ENCODE measurements around the gene RDH16. TPM values are rescaled to one million over a fixed set of nuclear protein-coding genes. Genes with fewer than 3 reads are reported as not detected.

RDH16 gene
- total RNA-seq, 1 experiment from 2014 or later = 0.59 TPM

- BruUV-seq (replicated peaks) = no TSS peak
These were observed 36.1 kb downstream of the RDH16 start for GRCh38 chr12:56921346-56921745.

More at GRCh38 chr12:56921346-56921745, 36.1 kb downstream of the RDH16 start:
- no peak overlapping the region for H3K4me2 ChIP-seq (ENCODE audit: low read length)
- RAD21 ChIA-PET (ENCODE audit: low non-redundant PET in 1 of 2, low total read pairs in 2 of 2, uncharacterized antibody in 2 of 2, unreplicated experiment in 2 of 2) = no interaction called here
- H4K20me1 ChIP-seq (ENCODE audit: insufficient read depth) = no peaks in the 10 kb centered on the region
- no peaks in the 10 kb centered on the region for H3K9me3 ChIP-seq (ENCODE audit: control insufficient read depth in 1 of 2, insufficient read depth in 1 of 2, low read depth in 1 of 2, low read length in 2 of 2)
- CTCF ChIA-PET = no interaction called here
- intact Hi-C loops (cut with micrococcal nuclease) = no loop called here
- no peak overlapping the region for H3K4me3 ChIP-seq (replicated peaks in 1 of 2; ENCODE audit: low read depth in 1 of 2, low read length in 2 of 2)
- ATAC-seq (no peak), DNase-seq (ENCODE audit: low read depth, low spot score) (no peak)
- no peaks in the 10 kb centered on the region for H3K79me2 ChIP-seq (ENCODE audit: insufficient read depth, low read length)
- no peak overlapping the region for H3K9ac ChIP-seq (ENCODE audit: low read length)
- no peaks in the 10 kb centered on the region for H3K4me1 ChIP-seq (ENCODE audit: control insufficient read depth in 1 of 2, insufficient read depth in 2 of 2, low read length in 2 of 2)
- H3K9me2 ChIP-seq (ENCODE audit: insufficient read depth) = no peaks in the 10 kb centered on the region
- no peaks in the 10 kb centered on the region; the same call in 1 of the 2 replicates for H3K27me3 ChIP-seq (ENCODE audit: insufficient read depth, low read length)
- TF ChIP-seq FOSL1 (IDR thresholded peaks at IDR 0.05; ENCODE audit: low read depth) (no peak), RAD21 (IDR thresholded peaks at IDR 0.05; ENCODE audit: low read depth) (no peak), EZH2 (IDR thresholded peaks at IDR 0.05) (no peak), POLR2AphosphoS5 (IDR thresholded peaks at IDR 0.05; ENCODE audit: low read depth, low read length) (no peak), ELF1 (IDR thresholded peaks at IDR 0.05; ENCODE audit: borderline replicate concordance, low read depth) (no peak), ATF3 (IDR thresholded peaks at IDR 0.05) (no peak), ZFX (IDR thresholded peaks at IDR 0.05) (no peak), ZNF274 (IDR thresholded peaks at IDR 0.05; ENCODE audit: low read depth, low read length) (no peak), TCF7L2 (IDR thresholded peaks at IDR 0.05; ENCODE audit: borderline replicate concordance, extremely low read depth, insufficient read depth, insufficient read length) (no peak), YY1 (IDR thresholded peaks at IDR 0.05; ENCODE audit: extremely low read depth, insufficient replicate concordance, low read depth, low read length) (no peak), EZH2phosphoT487 (IDR thresholded peaks at IDR 0.05; ENCODE audit: borderline replicate concordance) (no peak), MAX (IDR thresholded peaks at IDR 0.05) (no peak), CEBPB (IDR thresholded peaks at IDR 0.05; ENCODE audit: low read depth) (no peak), JUND (IDR thresholded peaks at IDR 0.05) (no peak), SP1 (IDR thresholded peaks at IDR 0.05; ENCODE audit: low read depth) (no peak)
- TF ChIP-seq, protein P1, sequence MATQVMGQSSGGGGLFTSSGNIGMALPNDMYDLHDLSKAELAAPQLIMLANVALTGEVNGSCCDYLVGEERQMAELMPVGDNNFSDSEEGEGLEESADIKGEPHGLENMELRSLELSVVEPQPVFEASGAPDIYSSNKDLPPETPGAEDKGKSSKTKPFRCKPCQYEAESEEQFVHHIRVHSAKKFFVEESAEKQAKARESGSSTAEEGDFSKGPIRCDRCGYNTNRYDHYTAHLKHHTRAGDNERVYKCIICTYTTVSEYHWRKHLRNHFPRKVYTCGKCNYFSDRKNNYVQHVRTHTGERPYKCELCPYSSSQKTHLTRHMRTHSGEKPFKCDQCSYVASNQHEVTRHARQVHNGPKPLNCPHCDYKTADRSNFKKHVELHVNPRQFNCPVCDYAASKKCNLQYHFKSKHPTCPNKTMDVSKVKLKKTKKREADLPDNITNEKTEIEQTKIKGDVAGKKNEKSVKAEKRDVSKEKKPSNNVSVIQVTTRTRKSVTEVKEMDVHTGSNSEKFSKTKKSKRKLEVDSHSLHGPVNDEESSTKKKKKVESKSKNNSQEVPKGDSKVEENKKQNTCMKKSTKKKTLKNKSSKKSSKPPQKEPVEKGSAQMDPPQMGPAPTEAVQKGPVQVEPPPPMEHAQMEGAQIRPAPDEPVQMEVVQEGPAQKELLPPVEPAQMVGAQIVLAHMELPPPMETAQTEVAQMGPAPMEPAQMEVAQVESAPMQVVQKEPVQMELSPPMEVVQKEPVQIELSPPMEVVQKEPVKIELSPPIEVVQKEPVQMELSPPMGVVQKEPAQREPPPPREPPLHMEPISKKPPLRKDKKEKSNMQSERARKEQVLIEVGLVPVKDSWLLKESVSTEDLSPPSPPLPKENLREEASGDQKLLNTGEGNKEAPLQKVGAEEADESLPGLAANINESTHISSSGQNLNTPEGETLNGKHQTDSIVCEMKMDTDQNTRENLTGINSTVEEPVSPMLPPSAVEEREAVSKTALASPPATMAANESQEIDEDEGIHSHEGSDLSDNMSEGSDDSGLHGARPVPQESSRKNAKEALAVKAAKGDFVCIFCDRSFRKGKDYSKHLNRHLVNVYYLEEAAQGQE (IDR thresholded peaks at IDR 0.05; ENCODE audit: low read depth) = no peak
- TF ChIP-seq, protein P2, sequence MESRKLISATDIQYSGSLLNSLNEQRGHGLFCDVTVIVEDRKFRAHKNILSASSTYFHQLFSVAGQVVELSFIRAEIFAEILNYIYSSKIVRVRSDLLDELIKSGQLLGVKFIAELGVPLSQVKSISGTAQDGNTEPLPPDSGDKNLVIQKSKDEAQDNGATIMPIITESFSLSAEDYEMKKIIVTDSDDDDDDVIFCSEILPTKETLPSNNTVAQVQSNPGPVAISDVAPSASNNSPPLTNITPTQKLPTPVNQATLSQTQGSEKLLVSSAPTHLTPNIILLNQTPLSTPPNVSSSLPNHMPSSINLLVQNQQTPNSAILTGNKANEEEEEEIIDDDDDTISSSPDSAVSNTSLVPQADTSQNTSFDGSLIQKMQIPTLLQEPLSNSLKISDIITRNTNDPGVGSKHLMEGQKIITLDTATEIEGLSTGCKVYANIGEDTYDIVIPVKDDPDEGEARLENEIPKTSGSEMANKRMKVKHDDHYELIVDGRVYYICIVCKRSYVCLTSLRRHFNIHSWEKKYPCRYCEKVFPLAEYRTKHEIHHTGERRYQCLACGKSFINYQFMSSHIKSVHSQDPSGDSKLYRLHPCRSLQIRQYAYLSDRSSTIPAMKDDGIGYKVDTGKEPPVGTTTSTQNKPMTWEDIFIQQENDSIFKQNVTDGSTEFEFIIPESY (IDR thresholded peaks at IDR 0.05; ENCODE audit: extremely low read depth, insufficient replicate concordance, low read length) = no peak
- TF ChIP-seq, protein P3, sequence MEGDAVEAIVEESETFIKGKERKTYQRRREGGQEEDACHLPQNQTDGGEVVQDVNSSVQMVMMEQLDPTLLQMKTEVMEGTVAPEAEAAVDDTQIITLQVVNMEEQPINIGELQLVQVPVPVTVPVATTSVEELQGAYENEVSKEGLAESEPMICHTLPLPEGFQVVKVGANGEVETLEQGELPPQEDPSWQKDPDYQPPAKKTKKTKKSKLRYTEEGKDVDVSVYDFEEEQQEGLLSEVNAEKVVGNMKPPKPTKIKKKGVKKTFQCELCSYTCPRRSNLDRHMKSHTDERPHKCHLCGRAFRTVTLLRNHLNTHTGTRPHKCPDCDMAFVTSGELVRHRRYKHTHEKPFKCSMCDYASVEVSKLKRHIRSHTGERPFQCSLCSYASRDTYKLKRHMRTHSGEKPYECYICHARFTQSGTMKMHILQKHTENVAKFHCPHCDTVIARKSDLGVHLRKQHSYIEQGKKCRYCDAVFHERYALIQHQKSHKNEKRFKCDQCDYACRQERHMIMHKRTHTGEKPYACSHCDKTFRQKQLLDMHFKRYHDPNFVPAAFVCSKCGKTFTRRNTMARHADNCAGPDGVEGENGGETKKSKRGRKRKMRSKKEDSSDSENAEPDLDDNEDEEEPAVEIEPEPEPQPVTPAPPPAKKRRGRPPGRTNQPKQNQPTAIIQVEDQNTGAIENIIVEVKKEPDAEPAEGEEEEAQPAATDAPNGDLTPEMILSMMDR (IDR thresholded peaks at IDR 0.05 in 2 of 3, conservative IDR thresholded peaks at IDR 0.05 in 1 of 3; ENCODE audit: borderline replicate concordance in 1 of 3, insufficient read depth in 1 of 3, low read depth in 2 of 3, low read length in 2 of 3) = no peak
- H3K27ac ChIP-seq (ENCODE audit: low read depth, low read length) = no peak overlapping the region
- H2AFZ ChIP-seq (ENCODE audit: low read depth, low read length, poor library complexity, severe bottlenecking) = no peak overlapping the region
- H3K36me3 ChIP-seq (ENCODE audit: control insufficient read depth in 1 of 2, insufficient read depth in 2 of 2, low read length in 2 of 2) = no peaks in the 10 kb centered on the region
- POLR2A ChIA-PET = no interaction called here
